Spleen (tissue), 7 donors: ENCODE data around the gene MYBPC3.

Source experiments
- POLR2A ChIP-seq, 3 donors: fragments of 450-650 bp; IDR thresholded peaks; one replicate each; pipeline ENCODE4 v1.5.1; 2017; ENCODE audit warnings: antibody characterized with exemption in 3 of 3, mild to moderate bottlenecking in 1 of 3
- TF ChIP-seq, protein P1 (sequence below), 11 experiments: fragments of 200-600 bp in 7 of 11; fragments of 450-650 bp in 4 of 11; sonication (generic) in 4 of 11; IDR thresholded peaks in 8 of 11; conservative IDR thresholded peaks in 3 of 11; 1 replicate in 7 of 11; 2 replicates in 4 of 11; pipeline versions ENCODE4 v1.4.0 to v1.8.0; 2016 to 2021; ENCODE audit warnings: antibody characterized with exemption in 11 of 11, inconsistent platforms in 4 of 11, mild to moderate bottlenecking in 1 of 11
- donor health status: DM: no; HTN: no; CAD: no; lungs with moderate emphysema.
- donor health status: DM: no; HTN: no; CAD: no.
- donor health status: DM: no; HTN: no; CAD: no.

- TF ChIP-seq POLR2A (IDR thresholded peaks at IDR 0.05): no peak
- TF ChIP-seq, protein P1, sequence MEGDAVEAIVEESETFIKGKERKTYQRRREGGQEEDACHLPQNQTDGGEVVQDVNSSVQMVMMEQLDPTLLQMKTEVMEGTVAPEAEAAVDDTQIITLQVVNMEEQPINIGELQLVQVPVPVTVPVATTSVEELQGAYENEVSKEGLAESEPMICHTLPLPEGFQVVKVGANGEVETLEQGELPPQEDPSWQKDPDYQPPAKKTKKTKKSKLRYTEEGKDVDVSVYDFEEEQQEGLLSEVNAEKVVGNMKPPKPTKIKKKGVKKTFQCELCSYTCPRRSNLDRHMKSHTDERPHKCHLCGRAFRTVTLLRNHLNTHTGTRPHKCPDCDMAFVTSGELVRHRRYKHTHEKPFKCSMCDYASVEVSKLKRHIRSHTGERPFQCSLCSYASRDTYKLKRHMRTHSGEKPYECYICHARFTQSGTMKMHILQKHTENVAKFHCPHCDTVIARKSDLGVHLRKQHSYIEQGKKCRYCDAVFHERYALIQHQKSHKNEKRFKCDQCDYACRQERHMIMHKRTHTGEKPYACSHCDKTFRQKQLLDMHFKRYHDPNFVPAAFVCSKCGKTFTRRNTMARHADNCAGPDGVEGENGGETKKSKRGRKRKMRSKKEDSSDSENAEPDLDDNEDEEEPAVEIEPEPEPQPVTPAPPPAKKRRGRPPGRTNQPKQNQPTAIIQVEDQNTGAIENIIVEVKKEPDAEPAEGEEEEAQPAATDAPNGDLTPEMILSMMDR (IDR thresholded peaks at IDR 0.05 in 8 of 11, conservative IDR thresholded peaks at IDR 0.05 in 3 of 11): no peak
Measured at GRCh38 chr11:47352556-47352955, at the start of gene MYBPC3.
